ENCODE measurements around the gene TRAPPC14. TPM values are rescaled to one million over a fixed set of nuclear protein-coding genes. Genes with fewer than 3 reads are reported as not detected.

The TRAPPC14 gene
- total and polyA plus RNA-seq, 8 donors = 10.7 to 33.3 (median 20.3) TPM

DNA sequence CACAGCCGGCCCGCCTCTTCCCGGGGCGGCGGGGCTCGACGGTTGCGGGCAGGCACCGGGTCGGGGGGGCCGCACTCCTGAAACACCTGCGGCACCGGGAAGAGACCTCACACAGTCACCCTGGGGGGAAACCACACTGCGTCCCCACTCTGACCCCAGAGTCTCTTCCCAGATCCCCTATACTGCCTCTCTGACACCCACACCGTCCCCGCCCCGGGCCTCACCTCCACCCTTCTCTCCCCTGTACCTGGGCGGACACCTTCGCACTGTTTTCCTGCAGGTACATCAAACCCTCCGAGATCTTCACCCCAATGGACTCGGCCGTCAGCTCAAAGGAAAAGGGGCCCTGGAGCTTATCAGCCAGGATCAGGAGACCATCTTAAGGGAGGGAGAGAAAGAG, 13.3 kb upstream of the TRAPPC14 start:
- WGBS, 5 donors = 19 to 65% (median 28%) methylated on average over 8 to 22 of the region's 22 CpGs
- intact Hi-C loops (cut with DNase I; ENCODE audit: low total_unique reads) = no loop called here

DNA sequence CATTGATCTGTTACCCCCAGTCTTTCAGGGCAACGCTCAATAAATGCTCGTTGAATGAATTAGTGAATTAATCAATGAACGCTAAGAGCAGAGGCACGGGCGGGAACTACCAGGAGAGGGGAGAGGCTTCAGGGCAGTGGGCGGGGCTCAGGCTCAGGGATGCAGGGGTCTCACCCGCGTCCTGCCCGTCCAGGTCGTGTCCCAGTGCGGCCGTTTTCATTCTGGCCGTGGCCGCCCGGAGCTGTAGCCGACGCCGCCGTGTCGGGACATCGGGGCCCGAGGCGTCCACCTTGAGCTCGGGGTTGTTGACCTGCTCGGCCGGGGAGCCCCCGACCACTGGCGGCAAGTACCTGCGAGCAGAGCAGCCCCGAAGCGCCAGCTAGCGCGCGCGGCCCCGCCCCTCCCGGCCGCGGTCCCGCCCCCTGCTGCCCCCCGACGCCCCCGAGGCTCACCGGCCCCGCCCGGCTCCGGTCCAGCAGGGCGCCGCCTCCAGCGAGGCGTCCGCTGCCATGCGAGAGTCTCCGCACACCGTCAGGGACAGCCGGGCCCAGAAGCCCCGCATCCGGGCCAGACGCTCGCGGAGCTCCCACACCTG, 12.7 kb upstream of the TRAPPC14 start:
- peaks cover 26 to 45% (median 33%) of the 10 kb centered on the region in 4 donors for H3K4me1 ChIP-seq
- peak in 1 of 2 donors; percentile 74 for DNase-seq
- 2 to 15% (median 5%) methylated on average over 20 to 61 of the region's 61 CpGs for WGBS, 5 donors
- H3K27me3 ChIP-seq = peaks cover 9 to 69% (median 19%) of the 10 kb centered on the region in 3 donors
- H3K4me3 ChIP-seq = peak overlapping the region; percentile 45 to 56 (median 48)
- intact Hi-C loops (cut with DNase I; ENCODE audit: low total_unique reads) = no loop called here
- TF ChIP-seq POLR2AphosphoS5 (IDR thresholded peaks at IDR 0.05) = no peak
- no peak for TF ChIP-seq CTCF (IDR thresholded peaks at IDR 0.05)
- H3K9me3 ChIP-seq = no peaks in the 10 kb centered on the region
- no peaks in the 10 kb centered on the region for H3K36me3 ChIP-seq
- H3K27ac ChIP-seq = no peak overlapping the region

More for the DNA sequence above, 13.3 kb upstream of the TRAPPC14 start:
- no peak overlapping the region for H3K27ac ChIP-seq
- H3K9me3 ChIP-seq = no peaks in the 10 kb centered on the region
- H3K4me1 ChIP-seq = peaks cover 28 to 46% (median 33%) of the 10 kb centered on the region in 4 donors
- H3K36me3 ChIP-seq = no peaks in the 10 kb centered on the region
- H3K27me3 ChIP-seq = peaks cover 9 to 62% (median 19%) of the 10 kb centered on the region in 3 donors
- H3K4me3 ChIP-seq = peak overlapping the region; percentile 45 to 56 (median 48)
- no peak for DNase-seq
- no peak for TF ChIP-seq EP300 (IDR thresholded peaks at IDR 0.05)
- no peak for TF ChIP-seq POLR2AphosphoS5 (IDR thresholded peaks at IDR 0.05)
- no peak for TF ChIP-seq POLR2A (IDR thresholded peaks at IDR 0.05)
- TF ChIP-seq CTCF (IDR thresholded peaks at IDR 0.05) = no peak

- H3K27ac ChIP-seq = no peak overlapping the region
- no peak for DNase-seq
- 79 to 90% (median 87%) methylated on average over 11 of the region's 11 CpGs for WGBS, 5 donors
- no peaks in the 10 kb centered on the region for H3K9me3 ChIP-seq
- H3K36me3 ChIP-seq = no peaks in the 10 kb centered on the region
- no peak overlapping the region for H3K4me3 ChIP-seq
- TF ChIP-seq EP300 (IDR thresholded peaks at IDR 0.05) (no peak), POLR2AphosphoS5 (IDR thresholded peaks at IDR 0.05) (no peak), CTCF (IDR thresholded peaks at IDR 0.05) (no peak)
- peaks cover 26 to 45% (median 33%) of the 10 kb centered on the region in 4 donors for H3K4me1 ChIP-seq
- H3K27me3 ChIP-seq = peaks cover 9 to 76% (median 19%) of the 10 kb centered on the region in 3 donors
- intact Hi-C loops (cut with DNase I; ENCODE audit: low total_unique reads) = no loop called here
Measured at GRCh38 chr7:100170101-100170897, 11.8 kb upstream of the TRAPPC14 start.

DNA sequence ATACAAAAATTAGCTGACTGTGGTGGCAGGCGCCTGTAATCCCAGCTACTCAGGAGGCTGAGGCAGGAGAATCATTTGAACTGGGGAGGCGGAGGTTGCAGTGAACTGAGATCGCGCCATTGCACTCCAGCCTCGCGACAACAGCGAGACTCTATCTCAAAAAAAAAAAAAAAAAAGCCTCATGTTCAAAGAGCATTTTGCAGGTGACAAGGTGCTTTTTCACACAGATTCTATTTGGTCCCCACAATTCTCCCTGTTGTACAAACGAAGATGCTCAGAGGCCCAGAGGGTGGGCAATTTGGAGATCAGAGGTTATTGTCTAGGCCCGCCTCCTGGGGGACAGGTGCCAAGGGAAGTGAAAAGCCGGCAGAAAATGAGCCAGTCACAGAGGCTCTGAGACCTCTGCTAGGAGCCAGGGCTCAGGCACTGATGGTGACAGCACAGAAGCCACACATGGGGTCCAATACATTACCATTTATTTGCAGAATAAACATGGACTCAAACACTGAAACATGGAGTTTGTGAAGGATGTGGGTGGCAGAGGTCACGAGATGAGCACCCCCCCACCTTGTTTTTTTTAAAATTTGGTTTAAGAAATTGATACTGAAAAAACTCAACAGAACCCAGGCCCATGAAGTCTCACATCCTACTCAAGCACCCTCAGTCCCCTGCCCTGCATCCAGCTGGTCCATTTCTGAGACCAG, 10.8 kb upstream of the TRAPPC14 start:
- Histone ChIP-seq H3K4me1 (peaks cover 26 to 45% (median 33%) of the 10 kb centered on the region in 4 donors), H3K4me3 (no peak overlapping the region), H3K27ac (no peak overlapping the region), H3K36me3 (no peaks in the 10 kb centered on the region), H3K9me3 (no peaks in the 10 kb centered on the region), H3K27me3 (peaks cover 9 to 79% (median 19%) of the 10 kb centered on the region in 3 donors)
- 77 to 86% (median 82%) methylated on average over 11 of the region's 11 CpGs for WGBS, 5 donors
- DNase-seq = no peak
- TF ChIP-seq POLR2AphosphoS5 (IDR thresholded peaks at IDR 0.05) (no peak), EP300 (IDR thresholded peaks at IDR 0.05) (no peak), CTCF (IDR thresholded peaks at IDR 0.05) (no peak)
- intact Hi-C loops (cut with DNase I; ENCODE audit: low total_unique reads) = no loop called here

All from stomach (tissue), 9 donors.